HepG2 (cell line): Measurements from ENCODE around the gene DIO1. TPM values are rescaled to one million over a fixed set of nuclear protein-coding genes. Genes with fewer than 3 reads are reported as not detected.
A peak's percentile ranks its signal among the peaks of the same experiment; 100 is the strongest.

Source experiments
- IRF2 ChIP-seq: IDR thresholded peaks from 2 replicates; pipeline ENCODE4 v1.6.1; 2018; ENCODE audit warnings: missing genetic modification reagents, missing compliant biosample characterization
- KIAA2018 ChIP-seq: sonication (generic); formaldehyde crosslinking; IDR thresholded peaks from 2 replicates; pipeline ENCODE4 v1.5.0; 2020; ENCODE audit warnings: mild to moderate bottlenecking, missing genetic modification reagents, borderline replicate concordance
- MATR3 ChIP-seq: sonication (generic); formaldehyde crosslinking; IDR thresholded peaks from 2 replicates; pipeline ENCODE4 v1.4.0; 2020; ENCODE audit warnings: missing genetic modification reagents
- ZFP91 ChIP-seq: sonication (generic); formaldehyde crosslinking; IDR thresholded peaks from 2 replicates; pipeline ENCODE4 v1.9.0; 2022; ENCODE audit warnings: missing genetic modification reagents, mild to moderate bottlenecking, borderline replicate concordance
- ZNF318 ChIP-seq: sonication (generic); formaldehyde crosslinking; IDR thresholded peaks from 2 replicates; pipeline ENCODE4 v1.4.0; 2020; ENCODE audit warnings: mild to moderate bottlenecking, missing genetic modification reagents
- ZSCAN31 ChIP-seq: sonication (generic); formaldehyde crosslinking; IDR thresholded peaks from 2 replicates; pipeline ENCODE4 v1.5.0; 2020; ENCODE audit warnings: low read depth, mild to moderate bottlenecking, missing genetic modification reagents
- polyA plus RNA-seq, 8 experiments: library from polyadenylated mRNA; depleted of rRNA in 3 of 8; stranded (reverse) in 7 of 8; unstranded in 1 of 8; fragments of >200 nt; fragmentation: Illumina TruSeq in 4 of 8; extraction: Trizol in 4 of 8; gene quantifications; 2 replicates each; pipeline versions ENCODE4 v1.2.1 to v1.2.3, GENCODE V29; 2011 to 2016; ENCODE audit warnings: low read depth in 4 of 8, missing spikeins in 1 of 8, mixed read lengths in 1 of 8; ENCODE audit not compliant: insufficient read depth in 1 of 8
- total RNA-seq, 5 experiments: library from RNA; depleted of rRNA; stranded (reverse); fragments of >200 nt; fragmentation: Illumina TruSeq; extraction: Trizol; gene quantifications; 2 replicates each; pipeline ENCODE4 v1.2.3, GENCODE V29; 2016; ENCODE audit warnings: low read depth in 1 of 5

The DIO1 gene
- total and polyA plus RNA-seq, 2 of the 13 experiments (the other 11 are each of a cell fraction or from before 2014, with no cell fraction given): 13.5 to 45.6 TPM

GRCh38 chr1:53889304-53890298 is 4.4 kb upstream of the DIO1 start, which contains the start of gene YIPF1 (continued):
- TF ChIP-seq ZSCAN31 (0 out of 2 replicates have a peak, but pooled peaks have one; percentile 72), IRF2 (CRISPR knock-in tag) (peak; percentile 40; the same call in 1 of the 2 replicates), KIAA2018 (CRISPR knock-in tag) (0 out of 2 replicates have a peak, but pooled peaks have one; percentile 39), ZNF318 (CRISPR knock-in tag) (no peak), MATR3 (CRISPR knock-in tag) (no peak), ZFP91 (CRISPR knock-in tag) (peak; percentile 100)
